HG02678 (cell line): Measurements from ENCODE around the gene TMPRSS6.
"Not testable (repeated sequence)": the region's sequence is repeated elsewhere in the genome, so short reads cannot be mapped to it uniquely, and the experiment has no call there.

Experiments used
- ATAC-seq: cut with Tn5 transposase; IDR thresholded peaks from one replicate; pipeline ENCODE4 v1.9.1; 2021; ENCODE audit warnings: mild to moderate bottlenecking, moderate library complexity; ENCODE audit not compliant: unreplicated experiment

The TMPRSS6 gene

GRCh38 chr22:37090920-37091695, 18.4 kb downstream of the TMPRSS6 start:
- ATAC-seq, result no peak

GRCh38 chr22:37089434-37089833, 20.1 kb downstream of the TMPRSS6 start:
- no peak for ATAC-seq

GRCh38 chr22:37088750-37089408, 20.6 kb downstream of the TMPRSS6 start:
- ATAC-seq, result no peak

- ATAC-seq, result no peak
Measured at GRCh38 chr22:37088108-37088605, 21.4 kb downstream of the TMPRSS6 start.

DNA sequence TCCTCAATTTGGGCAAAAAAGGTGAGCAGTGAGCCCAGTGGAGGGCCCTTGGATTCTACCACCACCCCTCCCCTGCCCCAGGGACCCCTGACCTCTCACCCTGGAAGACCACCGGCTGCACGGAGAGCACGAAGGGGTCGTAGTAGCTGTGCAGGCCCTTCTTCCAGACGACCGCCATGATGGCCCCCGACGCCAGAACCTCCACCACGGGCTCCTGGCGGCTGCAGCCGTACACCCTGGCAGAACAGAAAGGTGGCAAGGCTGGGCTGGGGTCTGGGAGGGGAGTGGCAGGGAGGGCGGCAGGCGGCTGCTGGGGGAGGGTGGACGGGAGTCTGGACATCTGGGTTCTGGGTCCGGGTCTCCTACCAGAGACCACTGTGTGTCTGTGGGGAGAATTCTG, 23.3 kb downstream of the TMPRSS6 start:
- no peak for ATAC-seq

GRCh38 chr22:37084385-37084784, 25.1 kb downstream of the TMPRSS6 start:
- no peak for ATAC-seq

GRCh38 chr22:37083914-37084313, 25.6 kb downstream of the TMPRSS6 start:
- ATAC-seq, result no peak

DNA sequence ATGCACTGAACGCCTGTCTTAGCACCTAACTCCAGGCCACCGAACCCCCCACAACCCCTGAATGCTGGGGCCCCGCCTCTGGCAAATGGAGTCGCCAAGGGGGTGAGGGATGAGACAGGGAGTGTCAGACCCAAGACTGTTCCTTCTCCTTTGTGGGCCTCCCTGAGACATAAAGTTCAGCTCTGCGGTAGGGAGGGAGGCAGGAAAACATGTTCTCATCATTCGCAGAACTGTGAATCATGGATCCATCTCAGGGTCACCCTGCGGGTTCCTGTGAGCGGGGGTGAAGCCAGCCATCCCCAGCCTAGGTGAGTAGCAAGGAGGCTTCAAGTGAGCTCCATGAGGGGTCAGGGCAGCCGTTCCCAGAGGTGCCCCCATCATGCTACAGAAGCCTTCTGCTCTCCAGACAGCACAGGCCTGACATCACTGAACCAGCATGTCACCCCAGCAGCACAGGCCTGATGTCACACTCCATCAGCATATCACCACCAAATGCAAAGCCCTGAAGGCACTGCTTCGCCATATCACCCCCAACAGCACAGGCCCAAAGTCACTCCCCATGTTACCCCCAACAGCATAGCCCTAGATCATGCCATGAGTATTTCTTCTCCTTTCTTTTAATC, 27.2 kb downstream of the TMPRSS6 start:
- no peak for ATAC-seq

GRCh38 chr22:37080838-37081237, 28.7 kb downstream of the TMPRSS6 start:
- no peak for ATAC-seq

DNA sequence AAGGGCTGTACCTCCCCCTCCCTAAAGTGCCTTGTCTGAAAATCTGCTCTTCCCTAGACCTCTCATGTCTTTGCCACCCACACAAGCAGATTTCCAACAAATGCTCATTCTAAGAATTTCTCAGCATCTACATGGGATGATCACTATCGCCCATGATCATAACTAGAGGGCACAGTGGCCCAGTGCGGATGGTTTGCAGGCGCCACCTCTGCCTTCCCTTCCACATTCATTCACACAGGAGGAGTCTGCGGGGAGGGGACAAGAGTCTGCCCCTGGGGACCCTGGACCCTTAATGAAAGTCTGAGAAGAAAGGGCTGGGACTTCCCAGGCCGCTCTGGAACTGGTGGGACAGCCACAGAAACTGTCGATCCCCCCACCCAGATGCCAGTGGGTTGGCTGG, 29.1 kb downstream of the TMPRSS6 start:
- no peak for ATAC-seq

GRCh38 chr22:37079668-37080171, 29.8 kb downstream of the TMPRSS6 start:
- no peak for ATAC-seq

GRCh38 chr22:37079158-37079557, 30.4 kb downstream of the TMPRSS6 start:
- no peak for ATAC-seq

DNA sequence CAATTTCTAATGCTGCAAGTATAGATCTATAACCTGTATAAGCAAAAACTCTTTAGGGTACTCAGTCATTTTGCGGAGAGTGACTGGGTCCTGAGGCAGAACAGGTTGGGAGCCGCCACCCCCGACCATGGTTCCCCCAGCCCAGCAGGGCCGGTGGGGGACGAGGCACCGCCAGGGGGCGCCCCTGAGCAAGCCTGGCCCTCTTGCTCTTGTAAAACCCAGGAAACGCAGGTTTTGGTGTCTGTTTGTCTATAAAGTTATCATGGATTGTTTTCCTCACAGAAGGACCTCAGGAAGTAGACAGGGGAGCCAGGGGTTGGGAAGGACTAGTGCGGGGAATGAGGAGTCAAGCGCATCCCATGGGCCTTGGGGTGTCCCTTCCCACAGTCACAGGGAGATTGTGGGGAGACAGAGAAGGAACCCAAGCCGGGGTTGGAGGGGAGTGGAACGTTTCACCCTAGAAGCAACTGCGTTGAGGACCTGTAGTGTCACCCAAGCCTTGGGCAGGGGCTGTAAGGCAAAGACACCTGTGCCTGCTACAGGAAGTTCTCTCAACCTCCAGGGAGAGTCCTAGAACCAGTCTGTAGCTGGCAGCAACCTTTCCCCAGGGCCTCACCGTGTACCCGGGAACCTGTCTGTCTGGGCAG, 31.6 kb downstream of the TMPRSS6 start:
- ATAC-seq, result no peak

DNA sequence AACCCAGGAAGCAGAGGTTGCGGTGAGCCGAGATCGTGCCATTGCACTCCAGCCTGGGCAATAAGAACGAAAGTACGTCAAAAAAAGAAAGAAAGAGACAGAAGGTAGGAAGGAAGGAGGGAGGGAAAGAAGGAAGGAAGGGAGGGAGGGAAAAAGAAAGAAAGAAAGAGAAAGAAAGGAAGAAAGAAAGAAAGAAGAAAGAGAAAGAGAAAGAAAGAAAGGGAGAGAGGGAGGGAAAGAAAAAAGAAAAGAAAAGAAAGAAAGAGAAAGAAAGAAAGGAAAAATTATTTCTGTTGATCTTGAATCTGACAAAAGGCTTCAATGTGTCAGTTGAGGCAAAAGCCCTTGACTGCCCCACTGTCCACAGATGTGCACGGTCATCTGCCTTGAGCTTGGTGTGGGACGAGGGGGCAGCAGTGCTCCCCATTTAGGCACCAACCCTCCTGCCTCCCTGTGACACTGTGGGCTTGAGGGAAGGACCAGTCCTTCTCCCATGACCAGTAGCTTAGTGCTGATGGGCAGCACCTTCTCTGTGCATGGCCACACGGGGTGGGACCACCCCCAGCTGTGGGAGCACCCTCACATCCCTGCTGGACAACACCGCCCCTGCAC, 33.6 kb downstream of the TMPRSS6 start:
- no peak for ATAC-seq

DNA sequence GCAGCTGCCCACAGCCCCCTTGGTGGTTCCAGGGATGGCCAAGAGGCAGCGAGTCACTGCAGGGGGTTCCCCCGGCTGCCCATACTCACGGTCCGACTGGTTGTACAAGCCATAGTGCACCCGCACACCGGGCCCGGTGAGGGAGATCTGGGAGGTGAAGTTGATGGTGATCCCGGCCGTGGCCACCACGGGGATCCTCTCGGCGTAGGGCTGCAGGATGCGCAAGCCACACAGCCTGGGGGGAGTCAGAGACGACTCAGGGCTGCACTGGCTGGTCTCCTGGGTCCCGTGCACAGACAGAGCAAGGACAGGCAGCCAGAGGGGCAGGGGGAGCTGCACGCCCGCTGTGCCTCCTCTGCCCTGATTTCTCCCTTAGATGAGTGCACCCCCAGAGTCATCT, 34.5 kb downstream of the TMPRSS6 start:
- no peak for ATAC-seq

DNA sequence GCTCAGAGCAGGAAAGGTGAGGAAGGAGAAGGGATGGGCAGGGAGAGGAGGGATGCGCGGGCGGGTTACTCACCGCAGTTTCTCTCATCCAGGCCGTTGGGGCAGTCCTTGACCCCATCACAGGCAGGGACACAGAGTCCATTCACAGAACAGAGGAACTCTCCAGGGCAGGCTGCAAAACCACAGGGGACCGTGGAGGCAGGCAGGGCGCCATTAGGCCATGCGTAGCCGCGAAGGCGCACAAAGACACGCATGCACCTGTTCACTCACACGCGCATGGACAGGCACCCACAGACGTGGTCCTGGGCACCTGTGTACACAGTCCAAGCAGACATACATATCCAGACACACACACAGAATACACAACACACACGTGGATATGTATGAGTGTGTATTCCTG, 35.0 kb downstream of the TMPRSS6 start:
- ATAC-seq, result no peak

GRCh38 chr22:37072673-37073072, 36.8 kb downstream of the TMPRSS6 start:
- ATAC-seq, result no peak

DNA sequence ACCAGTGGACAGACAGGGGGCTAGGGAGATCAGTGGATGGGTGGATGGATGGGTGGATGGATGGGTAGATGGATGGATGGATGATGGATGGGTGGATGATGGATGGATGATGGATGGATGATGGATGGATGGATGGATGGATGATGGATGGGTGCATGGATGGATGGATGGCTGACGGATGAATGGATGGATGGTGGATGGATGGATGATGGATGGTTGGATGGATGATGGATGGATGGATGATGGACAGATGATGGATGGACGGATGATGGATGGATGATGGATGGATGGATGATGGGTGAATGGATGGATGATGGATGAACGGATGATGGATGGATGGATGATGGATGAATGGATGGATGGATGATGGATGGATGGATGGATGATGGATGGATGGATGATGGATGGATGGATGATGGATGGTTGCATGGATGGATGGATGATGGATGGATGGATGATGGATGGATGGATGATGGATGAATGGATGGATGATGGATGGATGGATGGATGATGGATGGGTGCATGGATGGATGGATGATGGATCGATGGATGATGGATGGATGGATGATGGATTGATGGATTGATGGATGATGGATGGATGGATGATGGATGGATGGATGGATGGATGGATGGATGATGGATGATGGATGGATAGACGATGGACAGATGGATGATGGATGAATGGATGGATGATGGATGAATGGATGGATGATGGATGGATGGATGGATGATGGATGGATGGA, 37.5 kb downstream of the TMPRSS6 start:
- not testable (repeated sequence) for ATAC-seq

GRCh38 chr22:37070744-37071143, 38.8 kb downstream of the TMPRSS6 start:
- no peak for ATAC-seq

DNA sequence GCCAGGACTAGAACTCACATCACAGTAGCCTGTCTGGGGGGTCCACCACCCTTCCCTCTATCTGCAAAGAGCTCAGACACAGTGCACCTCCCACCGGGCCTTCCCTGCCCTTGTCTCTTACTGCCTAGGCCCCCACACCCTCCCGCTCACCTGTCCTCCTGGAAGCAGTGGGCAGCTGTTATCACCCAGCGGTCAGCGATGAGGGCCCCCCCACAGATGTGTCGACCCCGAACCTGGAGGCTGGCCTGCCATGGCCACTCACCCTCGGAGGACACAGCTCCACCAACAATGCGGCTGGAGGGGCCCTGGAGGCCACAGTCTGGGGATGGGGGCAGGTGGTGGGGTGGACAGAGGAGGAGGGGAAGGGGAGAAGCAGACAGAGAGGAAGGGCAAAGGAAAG, 39.2 kb downstream of the TMPRSS6 start:
- ATAC-seq, result no peak
